Cerebellar nuclear complex (tissue), 1 donor: ENCODE data around the gene STAC2.

Experiments used
- DNase-seq, 2 experiments: peaks; one replicate each; lab custom pipeline; 2025; lab: John Stamatoyannopoulos, UW

Gene STAC2

GRCh38 chr17:39161962-39162361 is 63.8 kb downstream of the STAC2 start:
- no peak for DNase-seq
